Activated B cell treated with CpG ODN at 0.5 μM for 24 hours (primary cell): ENCODE data around the gene SGMS2. TPM values are rescaled to one million over a fixed set of nuclear protein-coding genes. Genes with fewer than 3 reads are reported as not detected.

Experiments
- ATAC-seq: fragments of 200-7000 bp; cut with Tn5 transposase; one replicate; pipeline ENCODE4 v1.10.0; 2021; ENCODE audit warnings: low read depth, mild to moderate bottlenecking, moderate library complexity
- CTCF ChIA-PET: fragments of 350-600 bp; sonication (Branson Sonifier 250); formaldehyde crosslinking; loops from one replicate; lab custom pipeline; 2021; ENCODE audit warnings: antibody characterized with exemption; lab: Charles Lee
- POLR2A ChIA-PET: fragments of 350-600 bp; sonication (Branson Sonifier 250); formaldehyde crosslinking; loops from one replicate; lab custom pipeline; 2021; ENCODE audit warnings: antibody characterized with exemption; lab: Charles Lee
- DNase-seq: peaks from one replicate; pipeline ENCODE4 v3.0.0; 2022
- H3K27ac Mint-ChIP-seq: one replicate; pipeline ENCODE4 v1.8.0; 2020; ENCODE audit warnings: mixed read lengths
- H3K27me3 Mint-ChIP-seq: one replicate; pipeline ENCODE4 v1.8.0; 2021; ENCODE audit warnings: mixed read lengths
- H3K36me3 Mint-ChIP-seq: one replicate; pipeline ENCODE4 v1.8.0; 2021; ENCODE audit warnings: low read depth, mixed read lengths
- H3K4me1 Mint-ChIP-seq: one replicate; pipeline ENCODE4 v1.8.0; 2021; ENCODE audit warnings: mixed read lengths
- H3K4me3 Mint-ChIP-seq: one replicate; pipeline ENCODE4 v1.8.0; 2020; ENCODE audit warnings: mild to moderate bottlenecking, mixed read lengths
- H3K9me3 Mint-ChIP-seq: one replicate; pipeline ENCODE4 v1.8.0; 2020; ENCODE audit warnings: mixed read lengths
- intact Hi-C: fragments of 100-400 bp; cut with micrococcal nuclease; formaldehyde crosslinking; loops from one replicate; pipeline ENCODE4 v1.15.1; 2024
- total RNA-seq: library from RNA; stranded (reverse); gene quantifications from 2 replicates; pipeline ENCODE4 v1.2.3, GENCODE V29; 2022
- TF ChIP-seq, protein P1 (sequence below): fragments of 200-600 bp; IDR thresholded peaks from one replicate; pipeline ENCODE4 v1.8.0; 2022; ENCODE audit warnings: antibody characterized with exemption, mild to moderate bottlenecking

The SGMS2 gene
- total RNA-seq, 1 donor from 2014 or later: not detected

DNA sequence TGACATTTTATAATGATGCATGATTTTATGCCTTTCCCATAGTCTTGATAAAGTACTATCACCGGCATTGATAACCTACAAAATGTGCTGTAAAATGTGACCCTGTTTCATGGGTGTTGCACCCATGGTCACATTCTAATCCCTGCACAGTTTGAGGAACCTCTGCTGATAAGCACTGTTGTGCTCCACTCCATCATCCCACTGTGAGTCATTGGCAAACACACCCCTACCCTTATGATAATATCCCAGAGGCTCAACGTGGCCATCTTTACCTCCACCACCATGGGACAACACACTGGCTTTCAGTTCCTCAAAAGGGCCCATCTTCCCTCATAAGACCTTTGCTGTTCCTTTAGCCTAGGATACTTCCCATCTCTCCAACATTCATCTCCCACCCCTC, 32.0 kb upstream of the SGMS2 start:
- Mint-ChIP-seq H3K27me3 (peaks cover 4% of the 10 kb centered on the region), H3K4me3 (no peak overlapping the region), H3K27ac (no peak overlapping the region), H3K4me1 (no peaks in the 10 kb centered on the region), H3K9me3 (no peaks in the 10 kb centered on the region), H3K36me3 (no peaks in the 10 kb centered on the region)
- intact Hi-C loops: no loop called here
- TF ChIP-seq, protein P1, sequence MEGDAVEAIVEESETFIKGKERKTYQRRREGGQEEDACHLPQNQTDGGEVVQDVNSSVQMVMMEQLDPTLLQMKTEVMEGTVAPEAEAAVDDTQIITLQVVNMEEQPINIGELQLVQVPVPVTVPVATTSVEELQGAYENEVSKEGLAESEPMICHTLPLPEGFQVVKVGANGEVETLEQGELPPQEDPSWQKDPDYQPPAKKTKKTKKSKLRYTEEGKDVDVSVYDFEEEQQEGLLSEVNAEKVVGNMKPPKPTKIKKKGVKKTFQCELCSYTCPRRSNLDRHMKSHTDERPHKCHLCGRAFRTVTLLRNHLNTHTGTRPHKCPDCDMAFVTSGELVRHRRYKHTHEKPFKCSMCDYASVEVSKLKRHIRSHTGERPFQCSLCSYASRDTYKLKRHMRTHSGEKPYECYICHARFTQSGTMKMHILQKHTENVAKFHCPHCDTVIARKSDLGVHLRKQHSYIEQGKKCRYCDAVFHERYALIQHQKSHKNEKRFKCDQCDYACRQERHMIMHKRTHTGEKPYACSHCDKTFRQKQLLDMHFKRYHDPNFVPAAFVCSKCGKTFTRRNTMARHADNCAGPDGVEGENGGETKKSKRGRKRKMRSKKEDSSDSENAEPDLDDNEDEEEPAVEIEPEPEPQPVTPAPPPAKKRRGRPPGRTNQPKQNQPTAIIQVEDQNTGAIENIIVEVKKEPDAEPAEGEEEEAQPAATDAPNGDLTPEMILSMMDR: no peak
- DNase-seq (no peak), ATAC-seq (no peak)
- CTCF ChIA-PET: no interaction called here
- POLR2A ChIA-PET: no interaction called here

DNA sequence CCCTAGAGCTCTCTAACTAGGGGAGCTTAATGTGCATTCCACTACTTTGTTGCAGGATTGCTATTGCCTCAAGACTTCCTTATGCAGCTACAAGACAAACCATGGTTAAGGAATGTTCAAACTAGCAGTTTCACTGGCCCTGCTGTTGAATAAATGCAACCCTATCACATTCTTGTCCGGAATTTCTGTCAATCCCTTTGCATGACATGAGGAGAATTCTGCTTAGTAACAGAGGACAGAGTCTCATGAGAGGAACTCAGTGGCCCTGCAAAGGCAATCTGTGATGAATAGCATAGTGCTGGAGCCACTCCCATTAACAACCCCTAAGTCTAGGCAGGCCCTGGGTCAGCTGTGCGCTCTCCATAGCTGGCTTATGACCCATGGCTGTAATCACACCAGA, 30.7 kb upstream of the SGMS2 start:
- POLR2A ChIA-PET: no interaction called here
- H3K36me3 Mint-ChIP-seq: no peaks in the 10 kb centered on the region
- TF ChIP-seq, protein P1: no peak
- peaks cover 4% of the 10 kb centered on the region for H3K27me3 Mint-ChIP-seq
- CTCF ChIA-PET: no interaction called here
- DNase-seq: no peak
- intact Hi-C loops: no loop called here
- no peaks in the 10 kb centered on the region for H3K9me3 Mint-ChIP-seq
- H3K4me1 Mint-ChIP-seq: no peaks in the 10 kb centered on the region
- H3K27ac Mint-ChIP-seq: no peak overlapping the region
- no peak for ATAC-seq
- H3K4me3 Mint-ChIP-seq: no peak overlapping the region

DNA sequence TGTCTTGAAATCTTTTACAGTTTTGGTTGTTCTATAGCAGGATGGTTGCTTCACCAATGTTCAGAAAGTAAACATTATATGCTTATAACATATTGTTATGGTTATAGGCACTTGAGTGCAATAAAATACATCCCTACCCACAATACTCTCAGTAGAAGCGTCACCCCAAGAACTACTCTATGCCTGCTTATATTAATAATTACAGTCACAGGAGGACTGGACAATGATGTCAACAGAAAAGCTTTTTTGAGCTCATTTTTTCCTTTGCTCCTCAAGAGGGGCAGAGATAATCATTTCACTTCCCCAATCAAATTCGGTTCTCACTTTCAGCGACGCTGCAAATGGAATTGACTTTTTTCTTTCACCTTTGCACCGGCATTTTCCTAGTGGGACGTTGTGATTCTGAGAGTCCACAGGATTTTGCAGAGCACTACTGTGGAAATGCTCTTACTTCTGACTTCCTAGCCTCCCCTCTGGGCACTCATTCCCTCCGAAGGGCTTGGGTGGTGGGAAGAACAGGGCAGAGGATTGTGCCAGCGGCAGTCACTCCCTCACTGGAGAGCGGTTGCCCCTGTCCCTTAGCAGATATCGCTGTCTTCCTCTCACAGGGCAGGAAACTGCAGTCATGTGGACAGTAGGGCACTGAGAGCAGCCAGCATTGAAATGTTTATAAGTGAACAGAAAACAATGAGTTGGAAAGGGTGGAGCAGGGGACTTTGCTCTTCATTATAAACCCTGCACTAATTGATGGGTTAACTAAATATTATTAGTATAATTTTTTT, 24.9 kb upstream of the SGMS2 start:
- H3K27ac Mint-ChIP-seq: no peak overlapping the region
- H3K9me3 Mint-ChIP-seq: no peaks in the 10 kb centered on the region
- H3K4me3 Mint-ChIP-seq: no peak overlapping the region
- DNase-seq (no peak), ATAC-seq (no peak)
- H3K4me1 Mint-ChIP-seq: no peaks in the 10 kb centered on the region
- ChIA-PET POLR2A (no interaction called here), CTCF (no interaction called here)
- TF ChIP-seq, protein P1: no peak
- no peaks in the 10 kb centered on the region for H3K36me3 Mint-ChIP-seq
- H3K27me3 Mint-ChIP-seq: peaks cover 14% of the 10 kb centered on the region
- intact Hi-C loops: no loop called here

DNA sequence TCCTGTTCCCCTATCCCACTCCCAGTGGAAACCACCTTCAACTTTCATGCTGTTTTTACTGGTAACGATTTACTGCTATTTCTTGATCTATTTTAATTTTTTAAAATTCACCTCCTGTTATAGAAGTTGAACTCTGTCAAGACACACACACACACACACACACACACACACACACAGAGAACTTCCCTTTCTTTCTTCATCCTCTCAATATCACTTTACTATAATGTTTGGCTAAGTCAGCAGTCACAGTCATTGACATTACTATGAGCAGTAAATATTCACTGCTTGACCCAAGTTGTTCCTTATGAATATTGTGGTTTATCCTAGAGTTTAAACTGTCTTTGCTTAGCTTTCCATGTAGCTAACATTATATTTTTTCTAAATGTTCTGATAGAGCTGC, 24.0 kb upstream of the SGMS2 start:
- ChIA-PET POLR2A (no interaction called here), CTCF (no interaction called here)
- Mint-ChIP-seq H3K4me3 (no peak overlapping the region), H3K36me3 (no peaks in the 10 kb centered on the region), H3K27me3 (peaks cover 15% of the 10 kb centered on the region), H3K27ac (no peak overlapping the region), H3K4me1 (no peaks in the 10 kb centered on the region), H3K9me3 (no peaks in the 10 kb centered on the region)
- DNase-seq (no peak), ATAC-seq (no peak)
- TF ChIP-seq, protein P1: no peak
- intact Hi-C loops: no loop called here

DNA sequence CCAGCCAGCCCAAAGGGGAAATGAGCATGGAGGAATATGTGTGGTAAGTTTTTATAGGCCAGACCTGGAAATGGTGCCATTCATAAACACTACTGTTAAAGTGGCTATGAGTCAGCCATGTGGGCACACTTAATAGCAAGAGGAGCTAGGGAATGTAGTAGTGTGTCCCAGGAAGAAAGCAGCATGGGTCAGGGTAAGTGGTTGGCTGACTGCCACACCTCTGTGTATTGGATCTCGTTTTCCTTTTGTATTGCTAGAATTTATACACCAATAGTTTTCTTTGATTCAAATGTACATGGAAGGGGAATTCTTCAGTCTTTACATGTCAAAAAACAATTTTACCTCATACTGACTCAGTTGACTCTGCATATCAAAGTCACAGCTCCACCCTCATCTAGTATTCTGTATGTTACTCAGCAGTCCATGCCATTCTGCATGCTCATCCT, 22.9 kb upstream of the SGMS2 start:
- POLR2A ChIA-PET: no interaction called here
- peaks cover 15% of the 10 kb centered on the region for H3K27me3 Mint-ChIP-seq
- H3K4me1 Mint-ChIP-seq: no peaks in the 10 kb centered on the region
- H3K9me3 Mint-ChIP-seq: no peaks in the 10 kb centered on the region
- no peak overlapping the region for H3K4me3 Mint-ChIP-seq
- CTCF ChIA-PET: no interaction called here
- H3K36me3 Mint-ChIP-seq: no peaks in the 10 kb centered on the region
- H3K27ac Mint-ChIP-seq: no peak overlapping the region
- ATAC-seq (no peak), DNase-seq (no peak)
- TF ChIP-seq, protein P1: no peak
- intact Hi-C loops: no loop called here
